Uterus (tissue), 4 donors: ENCODE measurements around the gene RNF13. TPM values are rescaled to one million over a fixed set of nuclear protein-coding genes. Genes with fewer than 3 reads are reported as not detected.

ENCODE experiments used
- DNase-seq, 2 donors: peaks; one replicate each; pipeline ENCODE4 v3.0.0-alpha.2; 2019 to 2020
- H3K27ac ChIP-seq, 2 donors: fragments of 200-600 bp; sonication (generic); 1 replicate in 1 of 2; 2 replicates in 1 of 2; pipeline ENCODE4 v1.5.1; 2016 to 2018
- H3K27me3 ChIP-seq, 2 donors: fragments of 200-600 bp; sonication (generic); one replicate each; pipeline ENCODE4 v1.5.1; 2018 to 2019; ENCODE audit warnings: control low read depth in 1 of 2
- H3K36me3 ChIP-seq, 2 donors: fragments of 200-600 bp; sonication (generic); one replicate each; pipeline ENCODE4 v1.5.1; 2019; ENCODE audit warnings: control low read depth in 1 of 2
- H3K4me1 ChIP-seq, 2 donors: fragments of 200-600 bp; sonication (generic); one replicate each; pipeline ENCODE4 v1.5.1; 2018 to 2019; ENCODE audit warnings: control low read depth in 1 of 2
- H3K4me3 ChIP-seq, 2 donors: fragments of 200-600 bp; sonication (generic); 1 replicate in 1 of 2; 2 replicates in 1 of 2; pipeline ENCODE4 v1.5.1; 2018 to 2019; ENCODE audit warnings: mild to moderate bottlenecking in 1 of 2
- H3K9me3 ChIP-seq, 2 donors: fragments of 200-600 bp; sonication (generic); one replicate each; pipeline ENCODE4 v1.5.1; 2019; ENCODE audit warnings: control low read depth in 1 of 2
- POLR2A ChIP-seq, 2 donors: fragments of 450-650 bp; IDR thresholded peaks; one replicate each; pipeline ENCODE4 v1.6.1; 2016; ENCODE audit warnings: antibody characterized with exemption in 2 of 2, mild to moderate bottlenecking in 1 of 2, moderate library complexity in 1 of 2
- intact Hi-C: fragments of 100-400 bp; cut with DNase I; formaldehyde crosslinking; loops from one replicate; pipeline ENCODE4 v1.15.1; 2023; ENCODE audit warnings: low total_unique reads
- total RNA-seq, 4 donors: library from RNA; depleted of rRNA in 3 of 4; stranded (reverse); fragments of >200 nt in 3 of 4; gene quantifications; one replicate each; pipeline versions ENCODE4 v1.1.0 to v1.2.4, GENCODE V29; 2014 to 2023
- TF ChIP-seq, protein P1 (sequence below), 4 experiments: fragments of 200-600 bp in 2 of 4; fragments of 450-650 bp in 2 of 4; sonication (generic) in 2 of 4; IDR thresholded peaks; one replicate each; pipeline ENCODE4 v1.5.1; 2016 to 2019; ENCODE audit warnings: antibody characterized with exemption in 4 of 4, mild to moderate bottlenecking in 2 of 4, moderate library complexity in 1 of 4
- donor health status: DM: yes; HTN: yes; CAD: no.

RNF13 gene
- total RNA-seq, 4 donors from 2014 or later, result 108 to 131 (median 113) TPM

DNA sequence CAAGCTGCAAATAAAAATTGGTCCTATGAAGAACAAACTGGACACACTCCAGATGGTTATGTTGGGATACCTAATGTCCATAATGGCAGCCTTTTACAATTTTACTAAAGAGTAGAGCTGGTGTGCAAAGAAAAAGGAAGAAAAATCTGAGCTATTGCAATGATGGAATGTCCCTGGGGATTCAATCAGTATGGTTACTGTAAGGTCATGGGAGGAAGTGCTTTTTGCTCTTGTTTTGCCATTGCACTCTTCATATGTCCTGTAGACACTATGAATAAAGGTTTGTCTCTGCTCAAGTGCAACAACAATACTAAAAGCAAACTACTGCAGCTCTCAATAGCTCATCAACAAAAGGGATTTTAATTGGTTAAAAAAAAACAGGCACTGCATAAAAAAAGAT lies 152.3 kb downstream of the RNF13 start:
- peaks cover 4 to 5% of the 10 kb centered on the region in 2 donors for H3K4me1 ChIP-seq
- no peak overlapping the region for H3K27ac ChIP-seq
- H3K36me3 ChIP-seq, result no peaks in the 10 kb centered on the region
- TF ChIP-seq POLR2A (IDR thresholded peaks at IDR 0.05), result no peak
- TF ChIP-seq, protein P1, sequence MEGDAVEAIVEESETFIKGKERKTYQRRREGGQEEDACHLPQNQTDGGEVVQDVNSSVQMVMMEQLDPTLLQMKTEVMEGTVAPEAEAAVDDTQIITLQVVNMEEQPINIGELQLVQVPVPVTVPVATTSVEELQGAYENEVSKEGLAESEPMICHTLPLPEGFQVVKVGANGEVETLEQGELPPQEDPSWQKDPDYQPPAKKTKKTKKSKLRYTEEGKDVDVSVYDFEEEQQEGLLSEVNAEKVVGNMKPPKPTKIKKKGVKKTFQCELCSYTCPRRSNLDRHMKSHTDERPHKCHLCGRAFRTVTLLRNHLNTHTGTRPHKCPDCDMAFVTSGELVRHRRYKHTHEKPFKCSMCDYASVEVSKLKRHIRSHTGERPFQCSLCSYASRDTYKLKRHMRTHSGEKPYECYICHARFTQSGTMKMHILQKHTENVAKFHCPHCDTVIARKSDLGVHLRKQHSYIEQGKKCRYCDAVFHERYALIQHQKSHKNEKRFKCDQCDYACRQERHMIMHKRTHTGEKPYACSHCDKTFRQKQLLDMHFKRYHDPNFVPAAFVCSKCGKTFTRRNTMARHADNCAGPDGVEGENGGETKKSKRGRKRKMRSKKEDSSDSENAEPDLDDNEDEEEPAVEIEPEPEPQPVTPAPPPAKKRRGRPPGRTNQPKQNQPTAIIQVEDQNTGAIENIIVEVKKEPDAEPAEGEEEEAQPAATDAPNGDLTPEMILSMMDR (IDR thresholded peaks at IDR 0.05), result no peak
- H3K9me3 ChIP-seq, result no peaks in the 10 kb centered on the region
- intact Hi-C loops, result no loop called here
- H3K27me3 ChIP-seq, result no peaks in the 10 kb centered on the region
- DNase-seq, result no peak
- no peak overlapping the region for H3K4me3 ChIP-seq

DNA sequence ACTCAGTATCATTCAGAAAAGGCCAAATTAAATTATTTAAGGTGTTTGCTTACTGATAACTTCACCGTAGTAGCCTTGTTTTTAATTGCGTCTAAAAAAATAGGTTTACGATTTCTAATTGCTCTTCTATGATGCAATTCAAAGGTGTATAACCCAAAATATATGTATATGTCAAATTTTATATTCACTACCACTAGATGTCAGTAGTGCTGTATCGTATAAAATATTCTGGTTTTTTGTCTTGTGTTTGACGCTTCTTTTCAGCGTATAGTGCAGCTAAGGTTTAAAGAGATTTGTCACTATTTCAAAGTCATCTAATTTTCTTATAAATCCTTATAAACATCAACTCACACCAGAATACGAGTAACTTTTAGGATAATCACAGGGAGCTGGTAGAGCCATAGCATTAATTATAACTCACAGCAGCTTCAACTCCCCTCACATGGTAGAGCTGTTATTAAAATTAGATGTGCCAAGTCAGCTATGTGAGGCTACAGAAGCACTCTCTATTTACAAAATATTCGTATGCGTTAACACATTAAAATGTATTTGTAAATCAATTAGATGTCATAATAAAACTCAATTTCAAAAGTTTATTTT lies 154.2 kb downstream of the RNF13 start:
- H3K4me1 ChIP-seq, result peaks cover 5 to 9% of the 10 kb centered on the region in 2 donors
- intact Hi-C loops, result no loop called here
- H3K9me3 ChIP-seq, result no peaks in the 10 kb centered on the region

DNA sequence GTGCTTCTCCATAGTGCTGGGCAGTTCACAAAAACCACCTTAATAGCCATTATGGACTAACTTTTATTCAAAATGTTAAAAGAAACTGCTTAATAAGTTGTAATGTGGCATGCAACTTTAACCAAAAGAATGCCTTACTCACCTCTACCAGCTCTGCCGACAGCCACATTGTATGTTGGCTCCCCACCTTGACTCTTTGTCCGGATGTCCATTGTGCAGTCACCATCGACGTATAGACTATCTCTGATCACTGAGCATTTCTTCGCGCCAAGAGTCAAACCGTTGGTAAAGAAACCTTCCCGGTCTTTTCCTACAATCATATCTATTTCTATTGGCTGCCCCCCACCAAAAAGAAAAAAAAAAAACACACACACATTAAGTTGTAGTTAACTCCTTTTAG lies 155.2 kb downstream of the RNF13 start:
- TF ChIP-seq POLR2A (IDR thresholded peaks at IDR 0.05), result no peak
- TF ChIP-seq, protein P1 (IDR thresholded peaks at IDR 0.05), result no peak
- no peaks in the 10 kb centered on the region for H3K27me3 ChIP-seq
- intact Hi-C loops, result no loop called here
- H3K27ac ChIP-seq, result no peak overlapping the region
- H3K36me3 ChIP-seq, result no peaks in the 10 kb centered on the region
- H3K4me3 ChIP-seq, result no peak overlapping the region
- peaks cover 5 to 9% of the 10 kb centered on the region in 2 donors for H3K4me1 ChIP-seq
- H3K9me3 ChIP-seq, result no peaks in the 10 kb centered on the region
- no peak for DNase-seq

More for the DNA sequence above, 154.2 kb downstream of the RNF13 start:
- TF ChIP-seq POLR2A (IDR thresholded peaks at IDR 0.05), result no peak
- TF ChIP-seq, protein P1 (IDR thresholded peaks at IDR 0.05), result peak; percentile 55 to 70 (median 63)
- Histone ChIP-seq H3K27me3 (no peaks in the 10 kb centered on the region), H3K4me3 (no peak overlapping the region), H3K36me3 (no peaks in the 10 kb centered on the region), H3K27ac (peak overlapping the region in 1 of 2 donors; percentile 9)
- no peak for DNase-seq

DNA sequence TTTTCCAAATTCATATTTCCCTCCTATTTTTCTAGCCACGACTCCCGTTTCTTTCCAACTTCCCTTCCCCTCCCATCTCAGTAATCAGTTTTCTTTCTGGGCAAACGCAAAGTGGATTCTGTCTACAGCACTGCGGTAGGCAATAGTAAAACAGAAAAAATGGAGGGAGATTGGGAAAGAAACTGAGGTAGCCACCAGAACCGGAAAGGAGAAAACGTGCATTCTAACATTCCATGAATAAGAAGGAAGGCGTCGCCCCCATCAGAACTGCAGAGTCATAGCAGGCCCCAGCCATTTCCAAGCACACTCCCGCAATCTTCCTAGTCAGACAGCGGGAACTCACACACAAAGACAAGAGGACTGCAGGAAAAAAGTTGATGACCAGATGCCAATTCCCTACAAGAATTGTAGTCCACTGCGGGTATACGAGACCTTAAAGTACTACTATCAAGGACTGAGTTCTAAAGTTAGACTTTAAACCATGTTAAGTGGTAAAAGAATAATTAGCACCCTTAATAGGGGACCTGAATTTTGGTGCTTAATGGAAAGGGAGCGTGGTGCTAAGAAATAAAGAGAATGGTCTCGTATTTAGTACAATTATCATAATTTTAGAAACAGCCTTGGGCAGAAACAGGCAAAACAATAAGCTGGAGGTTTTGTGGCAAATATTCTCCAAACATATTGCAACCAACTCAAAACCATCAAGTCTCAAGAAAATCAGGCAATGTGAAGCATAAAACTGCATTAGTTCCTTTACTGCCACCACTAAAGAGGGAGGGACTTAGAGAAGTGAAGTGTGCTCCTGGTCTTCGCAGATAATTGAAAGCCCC lies 156.3 kb downstream of the RNF13 start:
- DNase-seq, result peak; percentile 39 to 49
- Histone ChIP-seq H3K27ac (peak overlapping the region; percentile 94 to 95), H3K4me1 (peaks cover 4 to 9% of the 10 kb centered on the region in 2 donors), H3K27me3 (no peaks in the 10 kb centered on the region), H3K4me3 (peak overlapping the region; percentile 73 to 80), H3K9me3 (no peaks in the 10 kb centered on the region), H3K36me3 (peaks cover 0 to 3% of the 10 kb centered on the region in 2 donors)
- TF ChIP-seq, protein P1 (IDR thresholded peaks at IDR 0.05), result peak in 2 of 4 experiments; percentile 5 to 23
- TF ChIP-seq POLR2A (IDR thresholded peaks at IDR 0.05), result no peak
- intact Hi-C loops, result no loop called here
